GM21526 (cell line): Measurements from ENCODE around the gene FOXO3.
"Not testable (repeated sequence)": the region's sequence is repeated elsewhere in the genome, so short reads cannot be mapped to it uniquely, and the experiment has no call there.

Experiments
- ATAC-seq: cut with Tn5 transposase; IDR thresholded peaks from one replicate; pipeline ENCODE4 v1.9.1; 2021; ENCODE audit warnings: moderate library complexity; ENCODE audit not compliant: unreplicated experiment, low FRiP score

FOXO3 gene

GRCh38 chr6:108555399-108556052 lies 5.2 kb upstream of the FOXO3 start:
- no peak for ATAC-seq

DNA sequence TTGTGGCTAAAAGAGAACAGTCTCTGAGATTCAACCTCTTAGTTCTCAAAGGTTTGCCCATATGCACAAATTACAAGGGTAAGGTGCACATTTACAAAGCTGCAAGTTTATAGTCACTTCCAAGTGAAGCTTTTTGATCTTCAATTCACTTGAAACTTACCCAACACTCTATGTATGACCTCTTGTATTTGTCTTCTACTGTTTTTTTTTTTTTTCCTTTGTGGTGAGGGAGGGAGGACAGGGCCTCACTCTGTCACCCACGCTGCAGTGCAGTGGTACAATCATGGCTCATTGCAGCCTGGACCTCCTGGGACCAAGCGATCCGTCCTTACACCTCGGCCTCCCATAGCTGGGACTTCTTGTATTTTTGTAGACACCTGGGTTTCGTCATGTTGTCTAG lies 4.5 kb upstream of the FOXO3 start:
- no peak for ATAC-seq

DNA sequence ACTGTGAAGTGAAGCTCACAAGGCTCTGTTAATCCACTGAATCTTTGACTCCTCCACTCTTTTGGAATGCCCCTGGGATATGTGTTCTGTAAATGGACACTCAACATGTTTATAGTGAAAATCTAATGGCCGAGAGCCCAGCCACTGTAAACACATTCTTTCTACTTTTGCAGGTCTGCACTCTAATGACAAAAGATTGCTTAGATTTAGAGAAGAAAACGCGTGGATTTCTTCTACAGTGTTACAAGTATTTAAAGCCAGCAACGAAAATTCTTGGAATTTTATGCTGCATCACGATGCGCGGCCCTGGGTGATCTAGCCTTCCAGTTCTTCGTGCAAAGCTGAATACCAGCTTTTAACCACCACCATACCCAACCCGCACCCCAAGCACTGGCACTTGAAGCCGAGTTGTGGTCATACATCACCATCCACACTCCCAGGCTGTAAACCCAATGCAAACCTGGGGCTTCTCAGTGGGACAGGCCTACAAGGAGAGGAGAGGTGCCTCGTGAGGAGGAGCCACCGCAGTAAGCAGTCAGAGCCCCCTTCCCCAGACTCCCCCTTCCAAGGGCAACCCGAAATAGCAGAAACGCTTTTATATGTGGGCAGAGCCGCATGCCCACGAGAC lies 3.7 kb upstream of the FOXO3 start:
- ATAC-seq, result no peak

DNA sequence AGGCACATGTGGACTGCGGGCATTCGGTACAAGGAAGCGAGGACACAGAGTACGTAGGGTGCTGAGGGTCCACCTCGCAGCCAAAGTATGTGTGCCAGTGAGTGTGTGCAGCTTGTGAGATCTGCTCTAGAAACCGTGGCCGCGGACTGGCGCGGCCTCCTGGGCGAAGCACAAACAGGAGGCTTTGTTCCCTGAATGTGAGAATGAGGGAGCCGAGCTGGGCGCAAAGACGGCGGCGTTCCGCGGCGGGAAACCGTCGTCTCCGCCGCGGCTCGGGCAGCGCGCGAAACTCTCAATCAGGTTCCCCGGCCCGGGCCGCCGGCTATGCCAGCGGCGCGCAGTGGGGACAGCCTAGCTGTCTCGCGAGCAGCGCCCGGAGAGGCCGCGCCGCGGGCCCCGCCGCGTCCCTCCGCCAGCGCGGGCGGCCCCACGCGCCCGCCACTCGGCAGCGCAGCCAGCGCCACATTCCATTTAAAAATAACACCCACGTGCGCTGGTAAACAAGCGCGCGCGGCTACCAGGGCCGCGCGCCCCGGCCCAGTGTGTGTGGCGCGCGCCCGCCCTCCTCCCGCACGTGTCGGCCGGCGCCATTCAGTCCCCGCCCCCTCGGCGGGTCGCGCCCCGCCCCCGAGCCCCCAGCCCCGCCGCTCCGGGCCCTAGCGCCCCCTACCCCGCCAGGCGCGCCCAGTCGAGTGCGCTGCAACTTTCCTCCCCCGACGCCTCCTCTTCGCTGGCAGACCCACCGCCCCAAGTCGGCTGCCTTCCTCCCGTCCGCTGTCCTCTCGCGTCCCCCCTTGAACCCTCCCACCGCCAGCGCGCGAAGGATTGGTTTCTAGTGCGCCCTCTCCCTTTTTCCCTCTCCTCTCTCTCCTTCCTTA lies 3.0 kb upstream of the FOXO3 start:
- no peak for ATAC-seq

GRCh38 chr6:108558372-108559096 lies 2.2 kb upstream of the FOXO3 start:
- ATAC-seq, result peak; percentile 60

GRCh38 chr6:108559097-108559883 lies 1.4 kb upstream of the FOXO3 start:
- ATAC-seq, result peak; percentile 49

- peak; percentile 6 for ATAC-seq
Measured at GRCh38 chr6:108559884-108560462, 744 bp upstream of the FOXO3 start.

DNA sequence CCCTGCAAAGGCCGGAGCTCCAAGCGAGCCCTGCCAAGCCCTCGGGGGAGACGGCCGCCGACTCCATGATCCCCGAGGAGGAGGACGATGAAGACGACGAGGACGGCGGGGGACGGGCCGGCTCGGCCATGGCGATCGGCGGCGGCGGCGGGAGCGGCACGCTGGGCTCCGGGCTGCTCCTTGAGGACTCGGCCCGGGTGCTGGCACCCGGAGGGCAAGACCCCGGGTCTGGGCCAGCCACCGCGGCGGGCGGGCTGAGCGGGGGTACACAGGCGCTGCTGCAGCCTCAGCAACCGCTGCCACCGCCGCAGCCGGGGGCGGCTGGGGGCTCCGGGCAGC lies 561 bp downstream of the FOXO3 start:
- not testable (repeated sequence) for ATAC-seq

GRCh38 chr6:108561742-108562502 lies 1.2 kb downstream of the FOXO3 start:
- no peak for ATAC-seq

DNA sequence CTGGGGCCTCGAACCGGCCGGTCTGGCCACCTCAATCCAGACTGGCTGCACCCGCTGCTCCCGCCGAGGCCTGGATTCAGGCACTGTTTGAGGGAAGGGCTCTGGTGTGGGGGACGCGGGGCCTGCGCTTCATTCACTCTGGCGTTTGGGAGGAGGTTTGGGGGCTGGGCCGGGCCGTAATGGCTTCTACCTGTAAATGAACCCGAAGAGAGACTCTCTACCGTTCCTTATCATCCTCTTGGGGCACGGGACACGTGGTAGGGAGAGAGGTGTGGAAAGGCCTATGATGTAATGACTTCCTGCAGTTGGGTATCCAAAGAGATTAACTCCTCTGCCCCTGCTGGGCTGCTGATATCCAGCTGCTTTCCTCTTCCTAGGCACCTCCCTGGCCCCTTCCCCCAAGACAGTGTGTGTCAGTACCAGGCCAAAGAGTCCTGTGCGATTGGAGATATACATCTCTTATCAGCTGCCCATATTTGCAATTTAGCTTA lies 1.8 kb downstream of the FOXO3 start:
- ATAC-seq, result no peak

DNA sequence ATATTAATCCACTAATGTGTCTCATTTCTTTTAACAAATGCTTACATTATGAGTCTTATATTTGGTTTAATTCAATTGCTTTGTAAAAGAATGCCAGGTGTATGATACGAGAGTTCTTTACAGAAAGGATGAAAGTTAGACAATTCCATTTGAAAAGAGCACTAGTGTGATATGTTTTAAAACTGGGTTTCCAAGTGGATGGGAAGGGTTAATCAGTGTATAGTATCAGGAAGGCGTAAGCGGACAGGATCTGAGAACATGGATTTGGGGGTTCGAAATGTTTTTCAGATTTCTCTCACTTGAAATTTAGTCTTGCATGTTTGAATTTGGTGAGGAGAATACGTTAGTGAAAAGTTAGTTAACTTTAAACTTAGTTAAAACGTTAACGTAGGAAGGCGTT lies 2.6 kb downstream of the FOXO3 start:
- no peak for ATAC-seq

- ATAC-seq, result no peak
Measured at GRCh38 chr6:108564178-108564577, 3.5 kb downstream of the FOXO3 start.

DNA sequence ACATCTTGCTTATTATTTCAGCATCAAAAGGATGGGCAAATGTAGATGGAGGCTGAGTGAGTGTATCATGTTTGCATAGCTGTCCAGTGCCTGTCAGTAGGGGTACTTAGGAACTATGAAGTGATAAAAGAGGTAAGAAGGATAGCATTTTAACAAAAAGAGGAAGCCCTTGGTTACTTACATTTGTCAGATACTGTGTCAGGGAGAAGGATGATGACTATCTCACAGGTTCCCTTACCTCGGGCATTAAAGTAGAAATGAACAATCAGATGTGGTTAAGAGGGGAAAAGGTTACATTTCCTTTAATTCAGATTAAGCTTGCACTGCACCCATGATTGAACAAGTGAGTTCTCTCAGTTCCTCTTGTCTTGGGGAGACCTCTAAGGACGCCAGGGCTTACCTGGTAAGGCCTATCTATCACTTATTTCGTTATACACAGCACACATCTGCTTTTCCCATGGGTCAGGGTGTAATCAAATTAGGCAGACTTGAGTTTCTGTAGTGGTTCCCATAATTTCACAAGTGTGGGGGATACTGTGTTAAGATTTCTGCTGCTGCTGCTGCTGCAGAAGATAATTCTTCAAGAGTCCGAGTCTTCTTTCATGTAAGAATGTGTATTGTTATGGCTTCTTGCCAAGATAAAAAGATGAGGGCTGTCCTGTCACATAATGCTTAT lies 4.5 kb downstream of the FOXO3 start:
- ATAC-seq, result peak; percentile 79

- ATAC-seq, result no peak
Measured at GRCh38 chr6:108565893-108566292, 5.2 kb downstream of the FOXO3 start.

- ATAC-seq, result no peak
Measured at GRCh38 chr6:108566406-108566805, 5.7 kb downstream of the FOXO3 start.

DNA sequence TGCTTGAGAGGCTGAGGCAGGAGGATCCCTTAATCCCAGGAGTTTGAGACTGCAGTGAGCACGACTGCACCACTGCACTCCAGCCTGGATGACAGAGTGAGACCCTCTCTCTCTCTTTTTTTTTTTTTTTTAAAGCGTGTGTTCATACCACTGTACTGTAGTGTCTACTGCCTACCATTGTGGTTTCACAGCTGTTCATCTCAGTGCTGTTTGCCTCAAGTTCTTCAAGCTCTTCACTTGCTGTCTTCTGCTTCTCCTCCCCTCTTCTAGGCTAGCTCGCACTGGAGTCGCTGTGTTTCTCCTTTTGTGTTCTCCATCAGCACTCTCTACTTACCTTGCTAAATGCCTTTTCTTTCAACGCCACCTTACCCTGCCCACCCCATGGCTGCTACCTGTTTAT lies 7.4 kb downstream of the FOXO3 start:
- no peak for ATAC-seq

DNA sequence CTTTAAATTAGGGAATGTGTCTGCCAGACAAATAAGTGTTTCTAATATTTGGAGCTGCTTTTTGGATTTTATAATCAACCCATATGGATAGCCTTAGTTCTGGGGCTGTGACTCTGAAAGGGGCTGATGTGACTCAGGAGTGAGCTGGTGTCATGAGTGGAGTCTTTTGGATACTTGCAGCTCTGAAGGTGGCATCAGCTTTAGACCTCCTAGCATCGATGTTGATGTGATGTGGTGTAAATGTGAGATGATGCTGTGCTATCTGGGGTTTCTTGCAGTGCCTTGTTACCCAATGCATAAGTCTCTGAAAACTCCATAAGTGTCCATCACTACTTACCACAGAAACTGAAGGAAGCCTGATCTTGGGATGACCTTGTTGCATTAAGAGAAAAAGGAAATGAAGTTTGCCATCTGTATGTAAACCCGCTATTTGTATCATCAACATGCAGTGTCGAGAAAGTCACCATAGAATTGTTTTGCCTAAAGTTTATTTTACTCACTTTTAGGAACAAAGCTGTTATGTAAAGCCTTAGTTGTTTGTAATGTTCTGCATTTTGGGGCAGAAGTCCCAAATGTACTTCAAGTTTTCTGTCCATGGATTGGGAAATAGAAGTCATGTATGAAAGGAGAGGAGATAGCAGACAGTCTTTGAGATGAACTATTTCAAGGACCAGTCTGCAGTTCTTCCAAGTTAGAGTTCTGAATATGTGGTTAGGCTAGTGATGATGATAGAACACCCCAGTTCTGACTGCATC lies 8.0 kb downstream of the FOXO3 start:
- ATAC-seq, result no peak

DNA sequence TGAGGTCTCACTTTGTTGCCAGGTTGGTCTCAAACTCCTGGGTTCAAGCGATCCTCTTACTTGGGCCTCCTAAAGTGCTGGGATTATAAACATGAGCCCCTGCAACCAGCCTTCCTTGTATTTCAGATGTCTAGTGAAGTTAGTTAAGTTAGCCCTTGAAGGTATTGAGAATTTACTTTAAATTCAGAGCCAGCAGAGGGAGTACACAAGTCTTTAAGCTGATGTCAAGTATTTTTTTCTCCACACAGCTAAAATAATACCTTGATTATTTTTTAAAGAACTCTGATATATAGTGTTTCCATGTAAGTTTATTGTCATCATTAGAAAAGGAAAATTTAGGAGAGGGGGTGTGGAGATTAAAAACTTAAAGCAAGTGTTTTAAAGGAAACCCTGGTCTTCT lies 9.8 kb downstream of the FOXO3 start:
- no peak for ATAC-seq
